ENCODE data around the gene FBXO46. TPM values are rescaled to one million over a fixed set of nuclear protein-coding genes. Genes with fewer than 3 reads are reported as not detected.
A peak's percentile ranks its signal among the peaks of the same experiment; 100 is the strongest.

Gene FBXO46
- total and polyA plus RNA-seq, 2 of the 13 experiments (the other 11 are each of a cell fraction or from before 2014, with no cell fraction given), result 6.2 to 6.4 TPM

GRCh38 chr19:45691516-45692186 is 39.0 kb downstream of the FBXO46 start, which contains the start of gene SNRPD2 (continued):
- TF ChIP-seq ZNF121 (CRISPR knock-in tag; IDR thresholded peaks at IDR 0.05), result no peak
- no peak for TF ChIP-seq HMGA1 (CRISPR knock-in tag; conservative IDR thresholded peaks at IDR 0.05)
- peak; percentile 55; the same call in 1 of the 2 replicates for TF ChIP-seq SPEN (CRISPR knock-in tag; IDR thresholded peaks at IDR 0.05; ENCODE audit: low read depth)
- no peak for TF ChIP-seq MLLT10 (CRISPR knock-in tag; IDR thresholded peaks at IDR 0.05)
- no peak for TF ChIP-seq SATB2 (CRISPR knock-in tag; IDR thresholded peaks at IDR 0.05)
- no peak; the same call in 1 of the 2 replicates for TF ChIP-seq ZNF770 (CRISPR knock-in tag; IDR thresholded peaks at IDR 0.05)
- no peak; the same call in 1 of the 2 replicates for TF ChIP-seq ZNF790 (CRISPR knock-in tag; IDR thresholded peaks at IDR 0.05; ENCODE audit: borderline replicate concordance)
- TF ChIP-seq ZBTB7B (CRISPR knock-in tag; IDR thresholded peaks at IDR 0.05), result no peak
- no peak for TF ChIP-seq FOXM1 (CRISPR knock-in tag; IDR thresholded peaks at IDR 0.05)
- peak; percentile 94 for TF ChIP-seq ZFX (CRISPR knock-in tag; IDR thresholded peaks at IDR 0.05; ENCODE audit: low read depth)
- TF ChIP-seq ATF1 (CRISPR knock-in tag; IDR thresholded peaks at IDR 0.05), result no peak
- no peak for TF ChIP-seq MEIS1 (CRISPR knock-in tag; IDR thresholded peaks at IDR 0.05; ENCODE audit: borderline replicate concordance)
- TF ChIP-seq ZNF709 (CRISPR knock-in tag; IDR thresholded peaks at IDR 0.05), result no peak; the same call in 1 of the 2 replicates
- no peak for TF ChIP-seq NFE2 (CRISPR knock-in tag; IDR thresholded peaks at IDR 0.05)
- no peak for TF ChIP-seq ZNF720 (CRISPR knock-in tag; IDR thresholded peaks at IDR 0.05)
- TF ChIP-seq ZBTB42 (CRISPR knock-in tag; IDR thresholded peaks at IDR 0.05), result peak; percentile 73
- TF ChIP-seq PHF21A (CRISPR knock-in tag; IDR thresholded peaks at IDR 0.05), result no peak; the same call in none of the 2 replicates
- TF ChIP-seq GATAD1 (CRISPR knock-in tag; IDR thresholded peaks at IDR 0.05), result peak; percentile 94
- TF ChIP-seq ZNF746 (CRISPR knock-in tag; IDR thresholded peaks at IDR 0.05), result no peak
- 0 out of 2 replicates have a peak, but pooled peaks have one; percentile 53 for TF ChIP-seq CC2D1A (CRISPR knock-in tag; IDR thresholded peaks at IDR 0.05)
- no peak for TF ChIP-seq ONECUT2 (CRISPR knock-in tag; IDR thresholded peaks at IDR 0.05)
- 0 out of 2 replicates have a peak, but pooled peaks have one; percentile 21 for TF ChIP-seq FOXK2 (IDR thresholded peaks at IDR 0.05)
- TF ChIP-seq HES4 (CRISPR knock-in tag; IDR thresholded peaks at IDR 0.05; ENCODE audit: borderline replicate concordance), result peak; percentile 63; the same call in 1 of the 2 replicates
- peak; percentile 76; the same call in 1 of the 2 replicates for TF ChIP-seq SIN3A (IDR thresholded peaks at IDR 0.05; ENCODE audit: borderline replicate concordance, low read depth, low read length)
- TF ChIP-seq ZNF510 (CRISPR knock-in tag; IDR thresholded peaks at IDR 0.05; ENCODE audit: low read depth), result no peak
- no peak; the same call in 1 of the 2 replicates for TF ChIP-seq ARID4A (CRISPR knock-in tag; IDR thresholded peaks at IDR 0.05; ENCODE audit: borderline replicate concordance)
- TF ChIP-seq FOSL1 (CRISPR knock-in tag; IDR thresholded peaks at IDR 0.05; ENCODE audit: borderline replicate concordance), result no peak
